ENCODE measurements around the gene KANK4. TPM values are rescaled to one million over a fixed set of nuclear protein-coding genes. Genes with fewer than 3 reads are reported as not detected.

The KANK4 gene
- polyA plus RNA-seq (0.92 to 8.5 TPM (median 2.1 TPM) in 3 replicates), polyA minus RNA-seq (1.7 to 11.1 TPM (median 4.2 TPM) in 3 replicates)
- 0.95 TPM for polyA plus RNA-seq (2011; ENCODE audit: low read depth)
- polyA plus RNA-seq (2011; cell fraction: cytosol; rRNA removed): 2.9 and 3.6 TPM in 2 replicates
- polyA plus RNA-seq (2011; cell fraction: nucleus; rRNA removed): 7.6 and 8.3 TPM in 2 replicates
- 0.96 and 1.2 TPM in 2 replicates for polyA plus RNA-seq (2012; ENCODE audit: low replicate concordance)
- polyA minus RNA-seq (2011; cell fraction: cytosol; rRNA and poly(A)+ RNA removed): 2.7 TPM
- 8.2 and 13.7 TPM in 2 replicates for polyA minus RNA-seq (2011; cell fraction: nucleus; rRNA and poly(A)+ RNA removed)

DNA sequence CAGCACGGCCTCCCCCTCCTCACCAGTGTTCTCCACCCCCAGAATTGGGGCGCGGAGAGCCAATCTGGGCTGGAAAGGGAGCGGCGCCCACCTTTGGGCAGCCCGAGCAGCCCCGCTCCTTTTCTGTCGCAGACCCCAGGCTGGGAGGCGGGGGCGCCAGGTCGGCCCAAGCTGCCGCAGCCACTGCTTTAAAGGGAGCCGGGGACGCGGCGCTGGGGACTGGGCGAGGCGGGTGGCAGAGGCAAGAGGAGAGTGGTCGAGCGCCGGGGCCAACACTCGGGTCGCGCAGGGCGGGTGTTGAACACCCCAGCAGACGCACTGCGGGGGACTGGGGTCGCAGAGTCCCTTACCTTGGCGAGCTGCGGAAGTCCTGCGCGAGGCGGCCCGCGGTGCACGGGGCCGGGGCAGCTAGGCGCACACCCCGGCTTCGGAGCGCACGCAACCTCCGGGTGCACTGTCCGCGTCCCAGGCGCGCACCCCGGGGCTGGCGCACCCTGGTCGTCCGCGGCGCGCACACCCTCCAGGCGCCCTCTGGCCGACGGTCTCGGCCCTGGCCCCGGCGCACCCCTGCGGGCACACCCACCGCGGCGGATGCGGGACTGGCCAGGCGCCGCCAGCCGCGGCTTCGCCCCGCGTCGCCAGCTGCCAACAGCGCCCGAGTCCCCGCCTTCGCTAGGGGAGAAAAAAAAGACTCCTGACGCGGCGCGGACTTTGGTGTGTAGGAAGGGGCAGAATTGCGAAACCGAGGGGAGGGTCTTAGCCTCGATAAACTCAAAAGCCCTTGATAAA is at the start of gene KANK4:
TSS of gene KANK4 (minus strand) at position 679 of the 789 bp plus-strand sequence. CDS start 37,870 bp downstream, outside the sequence.
- H3K9ac ChIP-seq (ENCODE audit: control insufficient read depth, extremely low read depth, insufficient read depth, low read length): peak within 1 kb of the TSS; percentile 9
- no peaks in the 10 kb centered on the region for H3K9me1 ChIP-seq (ENCODE audit: control insufficient read depth, extremely low read depth, insufficient read depth, low read length)
- no peak for DNase-seq (ENCODE audit: low read depth, low spot score)
- no peaks in the 10 kb centered on the region for H3K9me3 ChIP-seq (ENCODE audit: control insufficient read depth, low read depth, low read length)
- dilution Hi-C loops (cut with MboI; ENCODE audit: extremely low pct_ligation_motif_present, low sequenced_read_pairs): no loop called here
- peaks cover 16% of the 10 kb centered on the region for H3K4me1 ChIP-seq (ENCODE audit: control insufficient read depth, extremely low read depth, insufficient read depth, low read length)
- peak within 1 kb of the TSS; percentile 40 for H2AFZ ChIP-seq (ENCODE audit: control insufficient read depth, low read length)
- TF ChIP-seq EZH2 (IDR thresholded peaks at IDR 0.05; ENCODE audit: low read length): peak; percentile 3
- TF ChIP-seq, protein P1, sequence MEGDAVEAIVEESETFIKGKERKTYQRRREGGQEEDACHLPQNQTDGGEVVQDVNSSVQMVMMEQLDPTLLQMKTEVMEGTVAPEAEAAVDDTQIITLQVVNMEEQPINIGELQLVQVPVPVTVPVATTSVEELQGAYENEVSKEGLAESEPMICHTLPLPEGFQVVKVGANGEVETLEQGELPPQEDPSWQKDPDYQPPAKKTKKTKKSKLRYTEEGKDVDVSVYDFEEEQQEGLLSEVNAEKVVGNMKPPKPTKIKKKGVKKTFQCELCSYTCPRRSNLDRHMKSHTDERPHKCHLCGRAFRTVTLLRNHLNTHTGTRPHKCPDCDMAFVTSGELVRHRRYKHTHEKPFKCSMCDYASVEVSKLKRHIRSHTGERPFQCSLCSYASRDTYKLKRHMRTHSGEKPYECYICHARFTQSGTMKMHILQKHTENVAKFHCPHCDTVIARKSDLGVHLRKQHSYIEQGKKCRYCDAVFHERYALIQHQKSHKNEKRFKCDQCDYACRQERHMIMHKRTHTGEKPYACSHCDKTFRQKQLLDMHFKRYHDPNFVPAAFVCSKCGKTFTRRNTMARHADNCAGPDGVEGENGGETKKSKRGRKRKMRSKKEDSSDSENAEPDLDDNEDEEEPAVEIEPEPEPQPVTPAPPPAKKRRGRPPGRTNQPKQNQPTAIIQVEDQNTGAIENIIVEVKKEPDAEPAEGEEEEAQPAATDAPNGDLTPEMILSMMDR (optimal IDR thresholded peaks at IDR 0.05 in 1 of 3, IDR thresholded peaks at IDR 0.05 in 1 of 3, conservative IDR thresholded peaks at IDR 0.05 in 1 of 3; ENCODE audit: extremely low read depth in 1 of 3, insufficient read depth in 2 of 3, low read length in 3 of 3): no peak
- H3K36me3 ChIP-seq (ENCODE audit: control insufficient read depth in 2 of 2, extremely low read depth in 1 of 2, insufficient read depth in 2 of 2, low read length in 2 of 2): no peaks in the 10 kb centered on the region
- H3K27ac ChIP-seq (ENCODE audit: control insufficient read depth, insufficient read depth, low read length): no peak within 1 kb of the TSS
- H3K4me2 ChIP-seq (ENCODE audit: control insufficient read depth, extremely low read depth, insufficient read depth, low read depth, low read length): peak within 1 kb of the TSS; percentile 65
- no peaks in the 10 kb centered on the region for H3K79me2 ChIP-seq (ENCODE audit: control insufficient read depth, insufficient read depth, low read length)
- no peaks in the 10 kb centered on the region for H4K20me1 ChIP-seq (ENCODE audit: control insufficient read depth, extremely low read depth, insufficient read depth, low read length)
- no peak for FAIRE-seq
- H3K27me3 ChIP-seq (ENCODE audit: control insufficient read depth, extremely low read depth, insufficient read depth, low read length): peaks cover 25% of the 10 kb centered on the region
- H3K4me3 ChIP-seq (ENCODE audit: control insufficient read depth in 2 of 3, extremely low read depth in 1 of 3, insufficient read depth in 2 of 3, low read depth in 1 of 3, low read length in 3 of 3): peak within 1 kb of the TSS; percentile 52 to 64 (median 56)

DNA sequence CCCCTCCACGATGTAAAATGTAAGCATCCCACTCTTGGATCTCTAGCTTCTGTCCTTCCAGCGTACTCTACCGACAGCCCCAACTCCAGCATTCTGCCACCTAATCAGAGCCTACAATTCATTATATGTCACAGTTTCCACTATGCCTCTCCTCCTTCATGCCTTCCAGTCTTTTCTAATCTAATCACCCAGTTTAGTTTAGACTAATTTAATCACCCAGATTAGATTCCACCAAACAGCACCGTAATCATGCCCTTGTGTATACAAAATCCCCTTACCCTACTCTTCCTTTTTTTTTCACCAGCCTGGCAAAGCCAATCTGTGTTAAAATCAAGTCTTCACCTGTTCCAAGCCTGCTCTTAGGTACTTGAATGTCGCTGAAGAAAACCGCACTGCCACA is 49.8 kb upstream of the KANK4 start:
- H3K9me3 ChIP-seq (ENCODE audit: control insufficient read depth, low read depth, low read length): no peaks in the 10 kb centered on the region
- H2AFZ ChIP-seq (ENCODE audit: control insufficient read depth, low read length): no peak overlapping the region
- no peaks in the 10 kb centered on the region for H4K20me1 ChIP-seq (ENCODE audit: control insufficient read depth, extremely low read depth, insufficient read depth, low read length)
- peaks cover 6% of the 10 kb centered on the region for H3K27me3 ChIP-seq (ENCODE audit: control insufficient read depth, extremely low read depth, insufficient read depth, low read length)
- H3K9ac ChIP-seq (ENCODE audit: control insufficient read depth, extremely low read depth, insufficient read depth, low read length): no peak overlapping the region
- H3K9me1 ChIP-seq (ENCODE audit: control insufficient read depth, extremely low read depth, insufficient read depth, low read length): no peaks in the 10 kb centered on the region
- H3K27ac ChIP-seq (ENCODE audit: control insufficient read depth, insufficient read depth, low read length): no peak overlapping the region
- FAIRE-seq: no peak
- DNase-seq (ENCODE audit: low read depth, low spot score): no peak
- no peak overlapping the region for H3K4me3 ChIP-seq (ENCODE audit: control insufficient read depth in 2 of 3, extremely low read depth in 1 of 3, insufficient read depth in 2 of 3, low read depth in 1 of 3, low read length in 3 of 3)
- no peak for TF ChIP-seq EZH2 (IDR thresholded peaks at IDR 0.05; ENCODE audit: low read length)
- TF ChIP-seq, protein P1 (optimal IDR thresholded peaks at IDR 0.05 in 1 of 3, IDR thresholded peaks at IDR 0.05 in 1 of 3, conservative IDR thresholded peaks at IDR 0.05 in 1 of 3; ENCODE audit: extremely low read depth in 1 of 3, insufficient read depth in 2 of 3, low read length in 3 of 3): no peak
- dilution Hi-C loops (cut with MboI; ENCODE audit: extremely low pct_ligation_motif_present, low sequenced_read_pairs): no loop called here
- H3K79me2 ChIP-seq (ENCODE audit: control insufficient read depth, insufficient read depth, low read length): no peaks in the 10 kb centered on the region
- H3K4me2 ChIP-seq (ENCODE audit: control insufficient read depth, extremely low read depth, insufficient read depth, low read depth, low read length): no peak overlapping the region
- no peaks in the 10 kb centered on the region for H3K36me3 ChIP-seq (ENCODE audit: control insufficient read depth in 2 of 2, extremely low read depth in 1 of 2, insufficient read depth in 2 of 2, low read length in 2 of 2)
- no peaks in the 10 kb centered on the region for H3K4me1 ChIP-seq (ENCODE audit: control insufficient read depth, extremely low read depth, insufficient read depth, low read length)

Measured in keratinocyte (primary cell).